ENCODE data around the gene SIAE.

SIAE gene

GRCh38 chr11:124663861-124664260, 9.7 kb downstream of the SIAE start:
- no peak for DNase-seq

DNA sequence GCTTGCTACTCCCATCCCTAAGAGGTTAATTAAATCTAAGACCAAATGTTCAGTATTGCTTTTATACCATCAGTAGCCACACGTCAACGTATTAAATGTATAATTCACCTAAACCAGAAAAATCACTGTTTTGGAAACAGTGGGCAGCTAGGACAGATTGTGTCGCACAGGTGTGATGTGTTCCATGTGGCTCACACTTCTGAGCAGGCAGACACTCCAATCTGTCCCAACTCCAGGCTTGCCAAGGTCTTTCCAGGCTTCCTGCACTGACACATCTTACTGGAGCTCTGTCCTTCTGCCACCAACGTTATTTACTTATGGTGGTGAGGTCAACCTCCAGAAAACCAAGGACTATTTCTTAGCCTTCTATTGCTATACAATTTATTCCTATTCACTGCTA, 11.4 kb downstream of the SIAE start:
- peak in 1 of 56 donors; percentile 4 for DNase-seq

GRCh38 chr11:124661553-124661952, 12.0 kb downstream of the SIAE start:
- DNase-seq: no peak

DNA sequence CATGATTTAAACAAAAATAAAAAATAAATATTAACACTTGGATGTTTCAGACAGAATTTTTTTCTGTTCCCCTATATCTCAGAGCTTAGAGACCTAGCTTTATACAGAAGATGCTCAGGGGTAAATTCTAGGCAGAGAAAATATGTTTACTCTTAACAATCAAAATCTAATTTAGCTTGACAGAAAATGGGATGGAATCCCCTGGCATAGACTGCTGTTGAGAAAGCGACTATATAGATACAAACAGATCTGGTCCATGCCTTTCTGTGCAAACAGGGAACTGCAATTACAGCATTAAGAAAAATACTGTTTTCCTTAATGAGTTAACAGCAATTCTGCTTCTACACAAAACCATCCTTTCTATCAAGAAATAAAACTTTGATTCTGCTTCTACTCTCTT, 14.6 kb downstream of the SIAE start:
- DNase-seq: no peak

DNA sequence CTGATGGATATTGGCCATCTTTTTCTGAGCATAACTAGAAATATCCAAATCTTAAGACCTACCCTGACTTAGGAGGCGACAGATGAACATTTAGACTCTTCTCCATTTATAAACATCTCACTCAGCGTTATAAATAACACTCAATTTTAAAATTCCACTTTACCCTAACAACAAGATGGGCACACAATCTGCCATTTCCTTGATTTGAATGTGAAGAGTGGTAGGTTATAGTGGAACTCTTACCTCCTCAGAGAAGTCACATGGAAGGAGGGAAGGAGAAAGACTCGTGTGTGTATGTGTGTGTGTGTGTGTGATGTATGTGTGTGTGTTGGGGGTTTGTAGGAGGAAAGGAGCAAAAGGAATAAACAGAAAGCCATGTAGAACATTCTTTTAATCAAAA, 15.0 kb downstream of the SIAE start:
- no peak for DNase-seq

- DNase-seq: no peak
Observed at GRCh38 chr11:124657904-124658303, 15.6 kb downstream of the SIAE start.

DNA sequence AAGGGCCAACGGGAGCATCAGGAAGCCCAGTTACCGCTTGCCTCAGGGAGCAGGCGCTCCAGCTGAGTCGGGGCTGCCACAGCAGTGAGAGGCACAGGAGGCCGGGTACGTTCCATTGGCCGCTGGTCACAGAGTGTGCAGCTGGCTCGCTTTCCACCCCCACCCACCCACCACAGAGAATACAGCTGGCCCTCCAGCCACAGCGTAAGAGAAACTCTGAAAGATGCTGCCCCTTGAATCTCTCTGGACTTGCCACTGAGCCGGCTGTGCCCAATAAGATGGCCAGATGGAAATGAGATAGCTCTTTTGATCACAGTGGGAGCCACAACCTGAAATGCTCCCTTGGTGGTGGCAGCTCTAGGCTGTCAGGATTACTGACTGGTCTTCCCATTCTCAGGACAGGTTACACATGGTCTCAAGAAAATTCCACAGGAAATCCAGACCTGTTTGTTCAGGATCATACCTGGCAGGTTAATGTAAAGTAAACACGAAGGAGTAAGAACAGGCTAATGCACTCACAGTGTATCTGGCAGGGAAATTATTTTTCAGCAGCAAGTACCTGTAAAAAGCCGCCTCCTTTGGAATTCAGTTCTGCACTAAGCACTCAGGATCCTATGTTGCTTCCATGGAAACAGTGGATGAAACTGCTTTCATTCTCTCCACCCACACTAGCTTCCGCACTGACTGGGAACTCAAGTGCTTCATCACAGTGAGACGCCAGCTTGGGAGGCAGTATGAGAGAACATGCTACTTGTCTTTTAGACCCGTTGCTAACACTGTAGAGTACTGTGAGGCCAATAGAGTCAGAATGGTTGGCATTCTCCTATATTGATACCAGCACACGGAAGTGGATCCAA, 16.5 kb downstream of the SIAE start:
- DNase-seq: peak in 22 of 56 donors; percentile 4 to 71 (median 31)

DNA sequence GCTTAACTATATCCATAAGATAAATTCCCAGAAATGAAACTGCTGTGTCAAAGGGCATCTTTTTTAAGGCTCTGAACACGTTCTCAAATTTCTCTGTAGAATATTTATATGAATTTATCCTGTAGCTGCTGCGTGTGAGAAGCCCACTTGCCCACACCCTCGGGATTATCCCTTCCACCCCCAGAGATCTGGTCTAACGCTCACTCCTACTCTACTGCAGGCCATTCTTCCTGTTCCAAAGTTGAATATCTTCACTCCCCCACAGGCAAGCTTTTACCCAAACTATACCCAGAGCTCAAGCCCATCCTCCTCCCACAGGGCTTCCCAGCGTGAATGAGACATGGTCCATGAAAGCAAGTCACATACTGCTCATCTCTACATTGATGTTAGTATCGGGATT, 24.9 kb downstream of the SIAE start:
- DNase-seq: no peak

- no peak for DNase-seq
Observed at GRCh38 chr11:124646148-124646547, 27.4 kb downstream of the SIAE start.

- peak in 41 of 56 donors; percentile 4 to 68 (median 25) for DNase-seq
Observed at GRCh38 chr11:124644426-124645280, 28.9 kb downstream of the SIAE start.

GRCh38 chr11:124643605-124644425, 29.7 kb downstream of the SIAE start:
- no peak for DNase-seq

GRCh38 chr11:124643042-124643604, 30.4 kb downstream of the SIAE start:
- no peak for DNase-seq

DNA sequence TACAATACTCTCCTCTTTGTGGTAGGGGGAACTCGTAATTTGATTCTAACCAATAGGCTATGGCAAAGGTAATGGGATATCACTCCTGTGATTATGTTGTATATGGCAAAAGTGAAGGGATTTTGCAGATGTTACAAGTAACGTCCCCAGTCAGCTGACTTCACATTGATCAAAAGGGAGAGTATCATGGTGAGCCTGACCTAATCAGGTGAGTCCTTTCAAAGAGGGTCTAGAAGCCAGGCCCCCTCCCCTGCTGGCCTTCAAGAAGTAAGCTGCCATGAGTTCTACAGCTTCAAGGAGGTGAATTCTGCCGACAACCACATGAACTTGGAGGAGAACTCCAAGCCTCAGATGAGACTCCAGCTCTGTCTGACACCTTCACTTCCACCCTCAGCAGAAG, 30.9 kb downstream of the SIAE start:
- DNase-seq: no peak

DNA sequence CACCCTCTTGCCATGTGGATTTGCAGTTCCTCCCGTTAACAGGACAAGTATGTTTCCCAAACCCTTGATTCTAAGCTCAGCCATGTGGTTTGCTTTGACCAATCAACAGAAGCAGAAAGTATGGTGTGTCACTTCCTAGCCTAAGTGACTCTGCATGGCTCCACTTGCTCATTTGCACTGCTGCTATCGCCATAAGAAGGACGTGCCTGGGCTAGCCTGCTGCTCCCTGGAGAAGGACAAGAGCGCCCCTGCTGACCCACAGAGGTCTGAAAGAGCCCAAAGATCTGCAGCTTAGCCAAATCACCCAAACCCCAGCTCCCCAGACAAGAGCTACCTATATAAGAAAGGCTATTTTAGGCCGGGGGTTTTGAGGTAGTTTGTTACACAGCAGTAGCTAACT, 32.9 kb downstream of the SIAE start:
- no peak for DNase-seq

- DNase-seq: no peak
Observed at GRCh38 chr11:124639186-124639585, 34.4 kb downstream of the SIAE start.

DNA sequence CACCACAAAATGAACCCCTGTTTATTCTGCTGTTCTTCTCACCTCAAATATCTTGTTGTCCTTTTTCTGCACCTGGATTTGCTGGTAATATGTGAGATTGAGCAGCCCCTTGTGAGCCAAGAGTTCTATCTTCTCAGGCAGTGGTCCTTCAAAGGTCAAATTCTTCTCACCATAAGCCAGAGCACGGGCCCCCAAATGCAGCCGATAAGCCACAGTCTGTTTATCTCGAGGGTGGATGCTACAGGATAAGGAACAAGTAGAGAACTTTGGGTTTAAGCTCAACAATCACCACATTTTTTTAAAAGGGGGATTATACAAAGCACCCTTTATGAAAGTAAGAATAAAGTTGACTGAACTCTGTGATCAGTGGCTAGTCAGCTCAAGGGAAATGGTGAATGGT, 35.0 kb downstream of the SIAE start:
- DNase-seq: no peak

DNA sequence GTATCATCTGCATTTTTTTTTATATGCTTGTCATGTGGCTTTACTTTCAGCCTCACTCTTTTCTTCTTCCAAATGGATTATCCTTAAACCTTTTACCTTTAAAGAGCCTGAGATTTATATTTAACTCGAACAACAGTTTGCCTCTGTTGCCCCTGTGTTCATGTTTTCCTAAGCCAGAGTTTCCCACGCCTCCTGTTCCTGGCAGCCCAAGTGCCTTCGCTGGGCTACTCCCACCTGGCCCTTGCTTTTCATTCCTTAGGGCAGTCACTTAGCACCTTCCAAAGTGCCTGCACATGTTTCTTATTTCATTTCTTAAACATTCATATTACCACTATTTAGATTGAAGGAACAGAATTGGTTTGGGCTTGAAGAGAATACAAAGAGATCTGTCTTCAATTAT, 37.6 kb downstream of the SIAE start:
- DNase-seq: no peak

GRCh38 chr11:124633355-124633754, 40.2 kb downstream of the SIAE start:
- no peak for DNase-seq

GRCh38 chr11:124629961-124630360, 43.6 kb downstream of the SIAE start:
- DNase-seq: no peak

DNA sequence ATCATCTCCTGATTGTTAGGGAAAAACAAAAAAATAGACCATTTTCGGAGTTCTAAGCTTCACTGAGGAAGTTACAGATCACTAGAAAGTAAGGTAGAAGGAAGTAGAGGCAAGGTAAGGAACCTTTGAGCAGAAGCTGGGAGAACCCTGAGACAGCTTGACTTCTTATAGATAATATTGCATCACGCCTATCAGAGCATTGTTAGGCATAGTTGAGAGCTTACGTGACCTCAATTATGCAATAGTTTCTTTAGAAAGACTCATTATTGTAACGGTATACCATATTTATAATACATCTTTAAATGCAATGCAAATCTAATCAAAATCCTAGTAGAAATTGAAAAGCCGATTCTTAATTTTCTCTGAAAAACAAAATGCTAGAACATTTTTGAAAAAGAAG, 46.0 kb downstream of the SIAE start:
- no peak for DNase-seq

- no peak for DNase-seq
Observed at GRCh38 chr11:124625504-124626168, 47.9 kb downstream of the SIAE start.

Data from amygdala (tissue), 56 donors.